Measurements from ENCODE around the gene CCDC187.

CCDC187 gene

DNA sequence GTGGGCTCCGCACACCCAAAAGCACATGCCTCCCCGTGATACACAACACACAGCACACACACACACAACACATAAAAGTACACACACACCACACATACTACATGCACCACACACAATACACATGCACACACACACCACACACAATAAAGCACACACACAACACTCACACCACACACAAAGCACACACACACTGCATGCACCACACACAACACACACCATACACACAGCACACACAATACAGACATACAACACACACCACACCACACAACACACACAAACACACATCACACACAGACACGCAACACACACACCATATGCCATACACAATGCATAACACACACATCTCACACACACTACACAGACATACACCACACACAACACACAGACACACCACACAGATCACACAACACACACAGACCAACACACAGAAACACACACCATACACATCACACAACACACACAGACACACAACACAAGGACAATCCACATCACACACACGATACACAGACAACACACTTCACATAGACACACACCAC is 3.4 kb upstream of the CCDC187 start:
- no peaks in the 10 kb centered on the region for H3K79me2 ChIP-seq (ENCODE audit: insufficient read depth, low read depth)
- H3K4me3 ChIP-seq (IDR thresholded peaks at IDR 0.05; ENCODE audit: insufficient read depth, low read depth, low read length), result no peak overlapping the region
- H3K4me1 ChIP-seq (ENCODE audit: low read depth, poor library complexity, severe bottlenecking), result no peaks in the 10 kb centered on the region
- TF ChIP-seq, protein P1, sequence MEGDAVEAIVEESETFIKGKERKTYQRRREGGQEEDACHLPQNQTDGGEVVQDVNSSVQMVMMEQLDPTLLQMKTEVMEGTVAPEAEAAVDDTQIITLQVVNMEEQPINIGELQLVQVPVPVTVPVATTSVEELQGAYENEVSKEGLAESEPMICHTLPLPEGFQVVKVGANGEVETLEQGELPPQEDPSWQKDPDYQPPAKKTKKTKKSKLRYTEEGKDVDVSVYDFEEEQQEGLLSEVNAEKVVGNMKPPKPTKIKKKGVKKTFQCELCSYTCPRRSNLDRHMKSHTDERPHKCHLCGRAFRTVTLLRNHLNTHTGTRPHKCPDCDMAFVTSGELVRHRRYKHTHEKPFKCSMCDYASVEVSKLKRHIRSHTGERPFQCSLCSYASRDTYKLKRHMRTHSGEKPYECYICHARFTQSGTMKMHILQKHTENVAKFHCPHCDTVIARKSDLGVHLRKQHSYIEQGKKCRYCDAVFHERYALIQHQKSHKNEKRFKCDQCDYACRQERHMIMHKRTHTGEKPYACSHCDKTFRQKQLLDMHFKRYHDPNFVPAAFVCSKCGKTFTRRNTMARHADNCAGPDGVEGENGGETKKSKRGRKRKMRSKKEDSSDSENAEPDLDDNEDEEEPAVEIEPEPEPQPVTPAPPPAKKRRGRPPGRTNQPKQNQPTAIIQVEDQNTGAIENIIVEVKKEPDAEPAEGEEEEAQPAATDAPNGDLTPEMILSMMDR (conservative IDR thresholded peaks at IDR 0.05; ENCODE audit: low read depth, low read length), result no peak
- H3K36me3 ChIP-seq (ENCODE audit: insufficient read depth), result no peaks in the 10 kb centered on the region
- H4K20me1 ChIP-seq (ENCODE audit: insufficient read depth), result no peaks in the 10 kb centered on the region
- no peak overlapping the region for H2AFZ ChIP-seq (ENCODE audit: low read depth)
- no peak overlapping the region for H3K4me2 ChIP-seq
- no peak overlapping the region for H3K9ac ChIP-seq
- no peak overlapping the region for H3K27ac ChIP-seq
- peaks cover 66% of the 10 kb centered on the region for H3K27me3 ChIP-seq (ENCODE audit: insufficient read depth, low read depth)

DNA sequence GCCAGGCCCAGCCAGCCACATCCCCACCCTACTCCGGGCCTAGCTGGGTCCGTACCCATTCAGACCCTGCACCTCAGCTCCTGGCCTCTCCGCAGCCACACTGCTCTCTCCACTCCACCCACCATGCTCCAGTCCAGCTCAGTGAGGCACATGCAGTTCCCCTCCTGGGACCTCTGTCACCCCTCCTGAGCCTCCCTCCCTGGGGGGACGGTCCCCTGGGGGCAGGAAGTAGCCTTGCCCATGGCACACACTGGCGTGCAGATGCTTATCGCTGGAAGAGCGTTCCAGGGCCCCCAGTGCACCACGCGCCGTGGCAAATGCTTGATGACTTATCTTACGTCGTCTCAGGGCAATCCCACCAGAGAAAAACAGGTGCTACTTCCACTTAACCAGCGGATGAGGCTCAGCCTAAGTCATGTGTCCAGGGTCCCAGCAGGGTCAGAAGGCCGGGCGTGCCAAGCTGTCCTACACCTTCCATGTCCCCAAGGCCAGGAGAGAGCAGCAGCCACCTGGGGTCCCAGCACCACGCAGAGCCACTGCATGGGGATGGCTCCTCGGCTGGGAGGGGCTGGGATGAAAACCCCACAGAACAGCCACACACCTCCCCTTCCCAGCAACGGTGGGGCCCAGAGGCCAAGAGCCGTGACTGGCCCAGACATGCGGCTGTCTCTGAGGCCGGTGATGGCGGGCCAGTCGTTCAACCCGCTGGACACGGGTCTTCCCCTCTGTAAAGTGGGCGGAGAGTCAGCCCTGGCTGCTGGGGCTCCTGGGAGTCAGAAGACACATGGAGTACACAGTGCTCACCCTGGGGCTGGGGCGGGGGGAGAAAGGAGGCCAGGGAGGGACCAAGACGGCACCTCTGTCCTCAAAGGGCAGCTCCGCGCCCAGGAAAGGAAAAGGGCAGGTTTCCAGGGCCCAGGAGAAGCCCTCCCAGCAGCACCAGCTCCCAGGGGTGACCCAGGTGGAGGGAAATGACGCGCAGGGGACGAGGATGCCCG is 2.6 kb upstream of the CCDC187 start:
- Histone ChIP-seq H3K4me3 (IDR thresholded peaks at IDR 0.05; ENCODE audit: insufficient read depth, low read depth, low read length) (no peak overlapping the region), H2AFZ (ENCODE audit: low read depth) (no peak overlapping the region), H3K27me3 (ENCODE audit: insufficient read depth, low read depth) (peaks cover 68% of the 10 kb centered on the region), H4K20me1 (ENCODE audit: insufficient read depth) (no peaks in the 10 kb centered on the region), H3K79me2 (ENCODE audit: insufficient read depth, low read depth) (no peaks in the 10 kb centered on the region), H3K27ac (no peak overlapping the region), H3K9ac (no peak overlapping the region), H3K4me1 (ENCODE audit: low read depth, poor library complexity, severe bottlenecking) (no peaks in the 10 kb centered on the region), H3K4me2 (no peak overlapping the region), H3K36me3 (ENCODE audit: insufficient read depth) (no peaks in the 10 kb centered on the region)
- TF ChIP-seq, protein P1 (conservative IDR thresholded peaks at IDR 0.05; ENCODE audit: low read depth, low read length), result no peak

DNA sequence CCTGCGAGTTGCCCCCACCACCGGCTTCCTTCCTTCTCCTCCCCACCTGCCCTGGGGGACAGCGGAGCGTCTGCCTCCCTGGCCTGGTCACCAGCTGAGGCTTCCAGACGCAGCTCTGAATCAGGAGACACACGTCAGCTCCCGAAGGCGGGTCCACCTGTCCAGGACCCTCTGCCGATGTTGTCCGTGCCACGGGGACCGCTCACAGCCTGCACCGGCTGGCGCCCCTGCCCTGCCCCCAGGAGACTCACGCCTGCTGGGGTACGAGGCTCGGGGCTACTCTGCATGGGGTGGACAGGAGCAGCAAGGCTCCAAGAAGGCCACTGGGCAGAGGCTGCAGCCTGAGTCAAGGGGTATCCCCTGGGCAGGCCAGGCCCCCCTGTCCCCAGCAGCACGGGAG is 1.9 kb upstream of the CCDC187 start:
- H3K4me2 ChIP-seq, result no peak overlapping the region
- no peaks in the 10 kb centered on the region for H3K4me1 ChIP-seq (ENCODE audit: low read depth, poor library complexity, severe bottlenecking)
- H3K4me3 ChIP-seq (IDR thresholded peaks at IDR 0.05; ENCODE audit: insufficient read depth, low read depth, low read length), result no peak overlapping the region
- no peak overlapping the region for H3K27ac ChIP-seq
- H4K20me1 ChIP-seq (ENCODE audit: insufficient read depth), result no peaks in the 10 kb centered on the region
- H3K79me2 ChIP-seq (ENCODE audit: insufficient read depth, low read depth), result no peaks in the 10 kb centered on the region
- H3K9ac ChIP-seq, result no peak overlapping the region
- no peak overlapping the region for H2AFZ ChIP-seq (ENCODE audit: low read depth)
- peaks cover 67% of the 10 kb centered on the region for H3K27me3 ChIP-seq (ENCODE audit: insufficient read depth, low read depth)
- TF ChIP-seq, protein P1 (conservative IDR thresholded peaks at IDR 0.05; ENCODE audit: low read depth, low read length), result no peak
- H3K36me3 ChIP-seq (ENCODE audit: insufficient read depth), result no peaks in the 10 kb centered on the region

DNA sequence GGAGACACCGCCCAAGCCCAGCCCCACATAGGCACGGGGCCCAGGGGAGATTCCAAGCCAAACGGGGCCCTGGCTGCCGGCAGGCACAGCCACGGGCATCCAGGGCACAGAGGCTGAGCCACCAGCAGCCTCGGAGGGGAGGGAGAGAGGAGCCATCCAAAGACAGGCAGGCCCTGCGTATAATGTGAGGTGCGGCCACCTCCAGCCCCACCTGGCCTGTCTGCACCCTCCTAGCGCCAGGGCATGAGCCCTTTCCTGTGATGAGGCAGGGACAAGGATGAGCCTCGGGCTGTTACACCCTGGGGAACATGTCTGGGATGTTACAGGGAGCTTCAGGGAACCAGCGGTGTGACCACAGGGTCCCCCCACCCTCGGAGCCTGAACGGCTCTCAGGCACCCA is 1.1 kb upstream of the CCDC187 start:
- TF ChIP-seq, protein P1 (conservative IDR thresholded peaks at IDR 0.05; ENCODE audit: low read depth, low read length), result no peak
- Histone ChIP-seq H3K4me3 (IDR thresholded peaks at IDR 0.05; ENCODE audit: insufficient read depth, low read depth, low read length) (no peak overlapping the region), H3K4me1 (ENCODE audit: low read depth, poor library complexity, severe bottlenecking) (no peaks in the 10 kb centered on the region), H3K4me2 (no peak overlapping the region), H2AFZ (ENCODE audit: low read depth) (no peak overlapping the region), H3K36me3 (ENCODE audit: insufficient read depth) (no peaks in the 10 kb centered on the region), H3K27ac (no peak overlapping the region), H3K27me3 (ENCODE audit: insufficient read depth, low read depth) (peaks cover 70% of the 10 kb centered on the region), H3K79me2 (ENCODE audit: insufficient read depth, low read depth) (no peaks in the 10 kb centered on the region), H4K20me1 (ENCODE audit: insufficient read depth) (no peaks in the 10 kb centered on the region), H3K9ac (no peak overlapping the region)
